CD14-positive monocyte (primary cell): ENCODE measurements around the gene ZNF76. TPM values are rescaled to one million over a fixed set of nuclear protein-coding genes. Genes with fewer than 3 reads are reported as not detected.

Experiments used
- DNase-seq, 3 donors: peaks; one replicate each; pipeline ENCODE4 v3.0.0-alpha.2; 2011 to 2022
- H2AFZ ChIP-seq: 2 replicates; pipeline ENCODE4 v1.6.0; 2012; ENCODE audit warnings: mild to moderate bottlenecking, low read depth, low read length, inconsistent platforms; ENCODE audit not compliant: insufficient read depth, poor library complexity, severe bottlenecking
- H3K27ac ChIP-seq, 2 donors: 1 replicate in 1 of 2; 2 replicates in 1 of 2; pipeline ENCODE4 v1.5.1; 2012 to 2013; ENCODE audit warnings: low read length in 2 of 2, control low read depth in 1 of 2, inconsistent platforms in 1 of 2, low read depth in 1 of 2, mild to moderate bottlenecking in 1 of 2
- H3K27me3 ChIP-seq, 2 donors: one replicate each; pipeline versions ENCODE4 v1.6.0 to v1.6.1; 2011 to 2013; ENCODE audit warnings: low read length in 2 of 2; ENCODE audit not compliant: control insufficient read depth in 2 of 2, insufficient read depth in 2 of 2
- H3K36me3 ChIP-seq, 2 donors: replicated peaks in 1 of 2; 1 replicate in 1 of 2; 2 replicates in 1 of 2; pipeline versions ENCODE4 v1.5.1 to v1.6.1; 2012 to 2013; ENCODE audit warnings: low read length in 2 of 2, control low read depth in 1 of 2, inconsistent platforms in 1 of 2, mild to moderate bottlenecking in 1 of 2; ENCODE audit not compliant: insufficient read depth in 2 of 2, control insufficient read depth in 1 of 2
- H3K4me1 ChIP-seq, 2 donors: 1 replicate in 1 of 2; 2 replicates in 1 of 2; pipeline versions ENCODE4 v1.5.1 to v1.6.1; 2012 to 2013; ENCODE audit warnings: low read length in 2 of 2, control low read depth in 1 of 2, inconsistent platforms in 1 of 2, mild to moderate bottlenecking in 1 of 2, moderate library complexity in 1 of 2; ENCODE audit not compliant: insufficient read depth in 2 of 2, control insufficient read depth in 1 of 2
- H3K4me2 ChIP-seq: replicated peaks from 2 replicates; pipeline ENCODE3; 2012; ENCODE audit warnings: low read length, moderate library complexity, mild to moderate bottlenecking; ENCODE audit not compliant: poor library complexity, severe bottlenecking; ENCODE audit errors: extremely low read depth
- H3K4me3 ChIP-seq, 3 experiments: fragments of 200-600 bp in 1 of 3; sonication (generic) in 1 of 3; replicated peaks in 1 of 3; 1 replicate in 2 of 3; 2 replicates in 1 of 3; pipeline ENCODE4 v1.5.1; 2011 to 2013; ENCODE audit warnings: low read length in 3 of 3, mild to moderate bottlenecking in 3 of 3, control low read depth in 2 of 3, low read depth in 2 of 3, inconsistent platforms in 1 of 3, moderate library complexity in 1 of 3
- H3K79me2 ChIP-seq: 2 replicates; pipeline ENCODE4 v1.6.0; 2012; ENCODE audit warnings: mild to moderate bottlenecking, control low read depth, inconsistent platforms, low read length, moderate library complexity; ENCODE audit not compliant: insufficient read depth
- H3K9ac ChIP-seq: 2 replicates; pipeline ENCODE4 v1.6.0; 2017; ENCODE audit warnings: low read length, mild to moderate bottlenecking; ENCODE audit not compliant: insufficient read depth, poor library complexity, severe bottlenecking
- H3K9me3 ChIP-seq, 2 donors: replicated peaks in 1 of 2; 1 replicate in 1 of 2; 2 replicates in 1 of 2; pipeline versions ENCODE4 v1.5.1 to v1.6.1; 2012 to 2013; ENCODE audit warnings: low read length in 2 of 2, control low read depth in 1 of 2; ENCODE audit not compliant: control insufficient read depth in 1 of 2, insufficient read depth in 1 of 2
- H4K20me1 ChIP-seq: 2 replicates; pipeline ENCODE4 v1.6.0; 2012; ENCODE audit warnings: mild to moderate bottlenecking, low read length, control low read depth, moderate library complexity; ENCODE audit not compliant: insufficient read depth
- H3K27ac Mint-ChIP-seq, 7 donors: one replicate each; pipeline ENCODE4 v1.8.0; 2020; ENCODE audit warnings: mild to moderate bottlenecking in 7 of 7, mixed read lengths in 7 of 7, moderate library complexity in 6 of 7, inconsistent platforms in 2 of 7
- H3K27me3 Mint-ChIP-seq, 3 donors: one replicate each; pipeline ENCODE4 v1.8.0; 2021 to 2022; ENCODE audit warnings: low read depth in 3 of 3, mild to moderate bottlenecking in 3 of 3, mixed read lengths in 3 of 3, moderate library complexity in 3 of 3, inconsistent platforms in 1 of 3
- H3K36me3 Mint-ChIP-seq, 2 donors: one replicate each; pipeline ENCODE4 v1.8.0; 2020; ENCODE audit warnings: mixed read lengths in 2 of 2, inconsistent platforms in 1 of 2, mild to moderate bottlenecking in 1 of 2
- H3K4me1 Mint-ChIP-seq: one replicate; pipeline ENCODE4 v1.8.0; 2020; ENCODE audit warnings: mild to moderate bottlenecking, mixed read lengths
- H3K4me3 Mint-ChIP-seq, 2 donors: one replicate each; pipeline ENCODE4 v1.8.0; 2020; ENCODE audit warnings: mild to moderate bottlenecking in 2 of 2, mixed read lengths in 2 of 2, moderate library complexity in 1 of 2
- H3K9me3 Mint-ChIP-seq, 7 donors: one replicate each; pipeline ENCODE4 v1.8.0; 2020 to 2022; ENCODE audit warnings: mixed read lengths in 7 of 7, mild to moderate bottlenecking in 6 of 7, moderate library complexity in 6 of 7, inconsistent platforms in 2 of 7
- WGBS: methylation state at CpG from one replicate; pipeline ENCODE4 v1.1.5; 2013; ENCODE audit warnings: missing lambda C conversion rate; ENCODE audit not compliant: insufficient coverage; 5-methylcytosine and 5-hydroxymethylcytosine counted together
- intact Hi-C, 2 donors: fragments of 100-400 bp; cut with micrococcal nuclease; formaldehyde crosslinking; loops; one replicate each; pipeline versions ENCODE4 v1.15.0 to v1.15.1; 2023
- polyA plus RNA-seq, 3 donors: library from polyadenylated mRNA; depleted of rRNA in 1 of 3; unstranded in 2 of 3; stranded (reverse) in 1 of 3; fragments of 300-500 nt in 2 of 3; fragments of >200 nt in 1 of 3; fragmentation: Illumina TruSeq in 2 of 3; gene quantifications; 1 replicate in 2 of 3; 2 replicates in 1 of 3; pipeline ENCODE4 v1.2.3, GENCODE V29; 2012 to 2021
- TF ChIP-seq, protein P1 (sequence below): fragments of 200-600 bp; IDR thresholded peaks from one replicate; pipeline ENCODE4 v1.8.0; 2022; ENCODE audit warnings: antibody characterized with exemption, mild to moderate bottlenecking

The ZNF76 gene
- polyA plus RNA-seq, 3 donors = 6.8 to 49.7 (median 9.6) TPM

GRCh38 chr6:35294308-35294945 is 34.9 kb downstream of the ZNF76 start:
- Mint-ChIP-seq H3K27me3 (peaks cover 0 to 2% (median 0%) of the 10 kb centered on the region in 3 donors), H3K27ac (no peak overlapping the region), H3K9me3 (no peaks in the 10 kb centered on the region), H3K36me3 (peaks cover 62 to 76% of the 10 kb centered on the region in 2 donors), H3K4me3 (no peak overlapping the region), H3K4me1 (peaks cover 26% of the 10 kb centered on the region)
- no peak overlapping the region for H3K4me2 ChIP-seq
- no peaks in the 10 kb centered on the region for H3K27me3 ChIP-seq
- H3K4me3 ChIP-seq = no peak overlapping the region
- 68% methylated on average over 6 of the region's 10 CpGs for WGBS
- H3K9me3 ChIP-seq = no peaks in the 10 kb centered on the region
- no peak overlapping the region for H3K27ac ChIP-seq
- H3K36me3 ChIP-seq = peaks cover 58 to 70% of the 10 kb centered on the region in 2 donors
- no peak overlapping the region for H3K9ac ChIP-seq
- H4K20me1 ChIP-seq = no peaks in the 10 kb centered on the region
- TF ChIP-seq, protein P1, sequence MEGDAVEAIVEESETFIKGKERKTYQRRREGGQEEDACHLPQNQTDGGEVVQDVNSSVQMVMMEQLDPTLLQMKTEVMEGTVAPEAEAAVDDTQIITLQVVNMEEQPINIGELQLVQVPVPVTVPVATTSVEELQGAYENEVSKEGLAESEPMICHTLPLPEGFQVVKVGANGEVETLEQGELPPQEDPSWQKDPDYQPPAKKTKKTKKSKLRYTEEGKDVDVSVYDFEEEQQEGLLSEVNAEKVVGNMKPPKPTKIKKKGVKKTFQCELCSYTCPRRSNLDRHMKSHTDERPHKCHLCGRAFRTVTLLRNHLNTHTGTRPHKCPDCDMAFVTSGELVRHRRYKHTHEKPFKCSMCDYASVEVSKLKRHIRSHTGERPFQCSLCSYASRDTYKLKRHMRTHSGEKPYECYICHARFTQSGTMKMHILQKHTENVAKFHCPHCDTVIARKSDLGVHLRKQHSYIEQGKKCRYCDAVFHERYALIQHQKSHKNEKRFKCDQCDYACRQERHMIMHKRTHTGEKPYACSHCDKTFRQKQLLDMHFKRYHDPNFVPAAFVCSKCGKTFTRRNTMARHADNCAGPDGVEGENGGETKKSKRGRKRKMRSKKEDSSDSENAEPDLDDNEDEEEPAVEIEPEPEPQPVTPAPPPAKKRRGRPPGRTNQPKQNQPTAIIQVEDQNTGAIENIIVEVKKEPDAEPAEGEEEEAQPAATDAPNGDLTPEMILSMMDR = peak; percentile 74
- intact Hi-C loops = loop anchor here (5.0 to 10.0 kb wide), 2 partner anchors 33 to 440 kb away; partner anchors contain the start of gene ARMC12 (in 1 of the 2)
- no peak overlapping the region for H2AFZ ChIP-seq
- DNase-seq = peak in 2 of 3 donors; percentile 23 to 42
- H3K79me2 ChIP-seq = peaks cover 23% of the 10 kb centered on the region
- H3K4me1 ChIP-seq = peaks cover 29 to 32% of the 10 kb centered on the region in 2 donors

DNA sequence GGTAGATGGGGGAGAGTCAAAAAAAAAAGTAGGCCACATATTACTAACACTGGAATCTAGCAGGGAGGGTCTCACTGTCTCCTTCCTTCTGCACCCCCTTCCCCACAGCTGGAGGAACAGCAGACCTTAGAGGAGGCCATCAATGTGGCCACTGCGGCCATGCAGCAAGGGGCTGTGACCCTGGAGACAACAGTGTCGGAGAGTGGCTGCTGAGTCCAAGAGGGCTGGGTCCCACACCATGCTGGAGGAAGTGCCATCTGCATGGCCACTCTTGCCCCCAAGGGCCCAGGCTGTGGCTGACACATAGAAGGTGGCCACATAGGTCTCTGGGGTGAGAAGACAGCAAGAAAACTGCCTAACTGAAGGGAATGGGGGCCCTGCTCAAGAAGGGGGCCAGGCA is 35.5 kb downstream of the ZNF76 start:
- H3K27me3 Mint-ChIP-seq = peaks cover 0 to 2% (median 0%) of the 10 kb centered on the region in 3 donors
- DNase-seq = no peak
- no peak overlapping the region for H3K4me3 ChIP-seq
- H3K27ac ChIP-seq = no peak overlapping the region
- peaks cover 52 to 64% of the 10 kb centered on the region in 2 donors for H3K36me3 ChIP-seq
- H3K4me1 ChIP-seq = peaks cover 35 to 38% of the 10 kb centered on the region in 2 donors
- H3K27ac Mint-ChIP-seq = peak overlapping the region in 1 of 7 donors; percentile 43
- peaks cover 57 to 71% of the 10 kb centered on the region in 2 donors for H3K36me3 Mint-ChIP-seq
- TF ChIP-seq, protein P1 = no peak
- no peak overlapping the region for H3K9ac ChIP-seq
- H3K79me2 ChIP-seq = peaks cover 29% of the 10 kb centered on the region
- intact Hi-C loops = loop anchor here (5.0 to 10.0 kb wide), 3 partner anchors 152 to 440 kb away; partner anchors contain the start of genes RPL10A (in 2 of the 2) and ARMC12 (in 1 of the 2)
- H3K4me2 ChIP-seq = no peak overlapping the region
- no peaks in the 10 kb centered on the region for H3K9me3 Mint-ChIP-seq
- 100% methylated on average over 2 of the region's 2 CpGs for whole genome bisulfite sequencing
- no peaks in the 10 kb centered on the region for H3K9me3 ChIP-seq
- peaks cover 32% of the 10 kb centered on the region for H3K4me1 Mint-ChIP-seq
- H3K27me3 ChIP-seq = no peaks in the 10 kb centered on the region
- H2AFZ ChIP-seq = no peak overlapping the region
- no peak overlapping the region for H3K4me3 Mint-ChIP-seq
- no peaks in the 10 kb centered on the region for H4K20me1 ChIP-seq
